Stomach (tissue), 9 donors: ENCODE data around the gene DLG5. TPM values are rescaled to one million over a fixed set of nuclear protein-coding genes. Genes with fewer than 3 reads are reported as not detected.

Experiments
- DNase-seq, 2 donors: peaks; one replicate each; pipeline versions ENCODE4 v3.0.0 to v3.0.0-alpha.2; 2013 to 2019
- H3K27ac ChIP-seq, 5 donors: fragments of 200-600 bp in 4 of 5; sonication (generic) in 4 of 5; one replicate each; pipeline ENCODE4 v1.5.1; 2013 to 2019; ENCODE audit warnings: mild to moderate bottlenecking in 1 of 5, moderate library complexity in 1 of 5
- H3K27me3 ChIP-seq, 3 donors: fragments of 200-600 bp; sonication (generic); one replicate each; pipeline ENCODE4 v1.5.1; 2017 to 2019; ENCODE audit warnings: mixed run types in 1 of 3
- H3K36me3 ChIP-seq, 4 donors: fragments of 200-600 bp; sonication (generic); 1 replicate in 3 of 4; 2 replicates in 1 of 4; pipeline ENCODE4 v1.5.1; 2016 to 2019
- H3K4me1 ChIP-seq, 4 donors: fragments of 200-600 bp; sonication (generic); one replicate each; pipeline ENCODE4 v1.5.1; 2016 to 2019
- H3K4me3 ChIP-seq, 4 donors: fragments of 200-600 bp; sonication (generic) in 3 of 4; one replicate each; pipeline ENCODE4 v1.5.1; 2016 to 2019; ENCODE audit warnings: mild to moderate bottlenecking in 1 of 4
- H3K9me3 ChIP-seq, 4 donors: fragments of 200-600 bp; sonication (generic); one replicate each; pipeline ENCODE4 v1.5.1; 2016 to 2019
- EP300 ChIP-seq: sonication (generic); formaldehyde crosslinking; IDR thresholded peaks from one replicate; pipeline ENCODE4 v1.6.1; 2017; ENCODE audit warnings: antibody characterized with exemption
- POLR2A ChIP-seq, 4 donors: fragments of 450-650 bp; IDR thresholded peaks; one replicate each; pipeline ENCODE4 v1.6.1; 2016; ENCODE audit warnings: antibody characterized with exemption in 4 of 4, control low read depth in 2 of 4, mild to moderate bottlenecking in 1 of 4, moderate library complexity in 1 of 4
- POLR2AphosphoS5 ChIP-seq, 3 donors: sonication (generic); formaldehyde crosslinking; IDR thresholded peaks; one replicate each; pipeline ENCODE4 v1.6.1; 2016; ENCODE audit warnings: antibody characterized with exemption in 3 of 3
- WGBS, 5 donors: extraction: QIAGEN DNeasy Blood & Tissue Kit in 3 of 5; methylation state at CpG; one replicate each; pipeline versions ENCODE4 v1.1.5 to v1.1.7; 2013 to 2018; 5-methylcytosine and 5-hydroxymethylcytosine counted together
- intact Hi-C: fragments of 100-400 bp; cut with DNase I; formaldehyde crosslinking; loops from one replicate; pipeline ENCODE4 v1.15.1; 2023; ENCODE audit warnings: low total_unique reads
- polyA plus RNA-seq, 3 donors: library from polyadenylated mRNA; stranded (reverse); fragments of 200-250 nt; gene quantifications; one replicate each; pipeline ENCODE4 v1.2.3, GENCODE V29; 2013
- total RNA-seq, 5 donors: library from RNA; depleted of rRNA; stranded (reverse); fragments of >200 nt; gene quantifications; one replicate each; pipeline versions ENCODE4 v1.1.0 to v1.2.3, GENCODE V29; 2014 to 2016
- TF ChIP-seq, protein P1 (sequence below), 7 experiments: fragments of 450-650 bp in 4 of 7; fragments of 200-600 bp in 3 of 7; sonication (generic) in 3 of 7; IDR thresholded peaks; one replicate each; pipeline ENCODE4 v1.5.1; 2016 to 2019; ENCODE audit warnings: antibody characterized with exemption in 7 of 7, control low read depth in 2 of 7, mild to moderate bottlenecking in 1 of 7
- donor health status: healthy with polysubstance abuse.
- donor health status: Bipolar disorder and iron deficiency.
- donor health status: healthy.

The DLG5 gene
- total and polyA plus RNA-seq, 8 donors, result 9.2 to 134 (median 32.7) TPM

DNA sequence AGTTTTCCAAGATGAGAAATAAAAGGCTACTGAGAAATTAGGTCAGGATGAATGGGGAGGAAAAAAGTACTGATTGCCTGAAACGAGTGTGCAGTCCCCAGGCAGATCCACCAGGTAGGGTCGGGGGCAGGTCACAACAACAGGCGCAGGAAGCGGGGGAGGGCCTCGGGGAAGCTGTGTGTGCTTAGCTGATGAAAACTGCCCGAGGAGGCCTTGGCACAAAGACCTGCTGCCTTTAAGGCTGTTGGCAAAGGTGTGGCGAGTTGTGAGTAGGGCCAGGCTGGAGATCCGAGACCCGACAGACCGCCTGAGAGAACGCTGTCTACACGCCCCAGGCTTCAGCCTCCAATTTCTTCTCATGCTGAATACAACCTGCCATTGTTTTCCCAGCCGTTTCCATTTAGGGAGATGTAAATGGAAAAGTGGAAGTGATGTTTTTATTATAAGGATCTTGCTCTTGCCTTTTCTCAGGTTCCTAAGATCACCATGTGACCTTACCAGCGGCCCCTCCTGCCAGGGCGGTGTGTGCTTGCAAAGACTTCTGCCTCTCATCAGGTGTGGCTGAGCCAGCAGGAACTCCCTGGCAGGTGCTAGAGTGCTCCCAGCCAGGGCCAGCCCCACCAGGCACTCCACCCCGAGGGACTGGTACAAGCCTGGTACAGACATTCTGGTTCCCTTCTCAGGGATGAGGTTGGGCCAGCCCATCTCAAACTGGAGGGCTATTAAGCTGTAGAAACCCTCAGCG, 60.8 kb downstream of the DLG5 start:
- DNase-seq, result peak; percentile 54 to 62
- no peak overlapping the region for H3K4me3 ChIP-seq
- peaks cover 7 to 29% (median 18%) of the 10 kb centered on the region in 4 donors for H3K36me3 ChIP-seq
- intact Hi-C loops, result no loop called here
- H3K27me3 ChIP-seq, result no peaks in the 10 kb centered on the region
- no peaks in the 10 kb centered on the region for H3K9me3 ChIP-seq
- peak overlapping the region in 3 of 5 donors; percentile 8 to 39 (median 38) for H3K27ac ChIP-seq
- WGBS, 5 donors, result 31 to 49% (median 41%) methylated on average over 17 of the region's 17 CpGs
- H3K4me1 ChIP-seq, result peaks cover 0 to 56% (median 34%) of the 10 kb centered on the region in 4 donors
- TF ChIP-seq, protein P1, sequence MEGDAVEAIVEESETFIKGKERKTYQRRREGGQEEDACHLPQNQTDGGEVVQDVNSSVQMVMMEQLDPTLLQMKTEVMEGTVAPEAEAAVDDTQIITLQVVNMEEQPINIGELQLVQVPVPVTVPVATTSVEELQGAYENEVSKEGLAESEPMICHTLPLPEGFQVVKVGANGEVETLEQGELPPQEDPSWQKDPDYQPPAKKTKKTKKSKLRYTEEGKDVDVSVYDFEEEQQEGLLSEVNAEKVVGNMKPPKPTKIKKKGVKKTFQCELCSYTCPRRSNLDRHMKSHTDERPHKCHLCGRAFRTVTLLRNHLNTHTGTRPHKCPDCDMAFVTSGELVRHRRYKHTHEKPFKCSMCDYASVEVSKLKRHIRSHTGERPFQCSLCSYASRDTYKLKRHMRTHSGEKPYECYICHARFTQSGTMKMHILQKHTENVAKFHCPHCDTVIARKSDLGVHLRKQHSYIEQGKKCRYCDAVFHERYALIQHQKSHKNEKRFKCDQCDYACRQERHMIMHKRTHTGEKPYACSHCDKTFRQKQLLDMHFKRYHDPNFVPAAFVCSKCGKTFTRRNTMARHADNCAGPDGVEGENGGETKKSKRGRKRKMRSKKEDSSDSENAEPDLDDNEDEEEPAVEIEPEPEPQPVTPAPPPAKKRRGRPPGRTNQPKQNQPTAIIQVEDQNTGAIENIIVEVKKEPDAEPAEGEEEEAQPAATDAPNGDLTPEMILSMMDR (IDR thresholded peaks at IDR 0.05), result no peak

DNA sequence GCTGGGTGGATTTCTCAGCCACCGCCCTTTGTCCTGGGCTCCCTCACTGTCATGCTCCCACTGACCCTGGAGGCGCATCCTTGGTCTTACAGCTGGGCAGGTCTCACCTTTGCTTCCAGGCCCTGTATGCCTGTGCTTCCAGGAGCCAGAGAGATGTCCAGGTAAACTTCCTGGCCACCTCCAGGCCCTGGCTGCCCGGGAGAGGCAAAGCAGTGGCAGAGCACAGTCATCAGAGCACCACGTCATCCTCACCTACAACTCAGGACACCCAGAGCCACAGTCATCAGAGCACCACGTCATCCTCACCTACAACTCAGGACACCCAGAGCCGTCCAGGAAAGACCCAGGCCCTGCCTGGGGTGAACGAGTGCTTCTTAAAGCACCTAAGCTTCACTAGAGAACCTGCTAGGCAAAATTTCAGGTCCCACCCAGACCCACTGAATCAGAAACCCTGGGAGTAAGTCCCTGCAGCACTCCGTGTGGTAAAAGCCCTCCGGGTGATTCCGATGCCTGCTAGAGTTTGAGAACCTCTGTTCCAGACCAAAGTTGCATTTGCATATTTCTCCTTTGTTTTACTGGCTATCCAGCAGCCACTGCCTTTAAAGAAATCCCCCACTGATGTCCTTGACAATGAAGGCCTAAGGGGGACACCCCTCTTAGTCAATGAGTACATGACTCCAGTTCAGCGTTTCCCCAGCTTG, 62.3 kb downstream of the DLG5 start:
- DNase-seq, result no peak
- H3K27me3 ChIP-seq, result no peaks in the 10 kb centered on the region
- TF ChIP-seq POLR2A (IDR thresholded peaks at IDR 0.05), result no peak
- TF ChIP-seq EP300, result no peak
- TF ChIP-seq, protein P1 (IDR thresholded peaks at IDR 0.05), result no peak
- no peak for TF ChIP-seq POLR2AphosphoS5 (IDR thresholded peaks at IDR 0.05)
- WGBS, 5 donors, result 90 to 97% (median 93%) methylated on average over 8 to 11 of the region's 11 CpGs
- intact Hi-C loops, result no loop called here
- no peak overlapping the region for H3K4me3 ChIP-seq
- H3K9me3 ChIP-seq, result no peaks in the 10 kb centered on the region
- H3K4me1 ChIP-seq, result peaks cover 0 to 42% (median 28%) of the 10 kb centered on the region in 4 donors
- peak overlapping the region in 1 of 5 donors; percentile 47 for H3K27ac ChIP-seq
- peaks cover 7 to 32% (median 20%) of the 10 kb centered on the region in 4 donors for H3K36me3 ChIP-seq

DNA sequence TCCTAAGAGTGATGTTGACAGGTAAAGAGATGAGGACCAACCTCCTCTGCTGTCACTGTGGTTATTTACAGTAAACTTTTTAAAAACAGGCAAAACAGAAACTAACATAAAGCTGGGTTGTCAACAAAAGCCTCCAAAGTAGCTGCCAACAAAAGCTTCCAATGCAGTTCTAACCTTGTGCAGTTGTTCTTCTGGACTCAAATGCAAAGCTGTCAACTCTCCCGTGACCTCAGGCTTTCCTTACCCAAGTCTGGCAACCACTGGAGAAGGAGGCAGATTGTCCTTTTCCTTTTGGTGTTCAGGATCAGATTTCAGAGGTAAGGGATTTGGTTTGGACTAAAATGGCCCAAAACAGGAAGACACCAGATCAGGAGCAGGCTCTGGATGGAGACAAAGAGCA, 63.1 kb downstream of the DLG5 start:
- intact Hi-C loops, result no loop called here
- Histone ChIP-seq H3K4me1 (peaks cover 0 to 36% (median 28%) of the 10 kb centered on the region in 4 donors), H3K27ac (peak overlapping the region in 1 of 5 donors; percentile 47), H3K27me3 (no peaks in the 10 kb centered on the region), H3K4me3 (no peak overlapping the region), H3K36me3 (peaks cover 7 to 31% (median 19%) of the 10 kb centered on the region in 4 donors), H3K9me3 (no peaks in the 10 kb centered on the region)
- TF ChIP-seq EP300 (no peak), POLR2AphosphoS5 (IDR thresholded peaks at IDR 0.05) (no peak), POLR2A (IDR thresholded peaks at IDR 0.05) (no peak)
- TF ChIP-seq, protein P1 (IDR thresholded peaks at IDR 0.05), result no peak
- WGBS, 5 donors, result 63 to 90% (median 80%) methylated on average over 1 of the region's 1 CpG
- DNase-seq, result no peak

DNA sequence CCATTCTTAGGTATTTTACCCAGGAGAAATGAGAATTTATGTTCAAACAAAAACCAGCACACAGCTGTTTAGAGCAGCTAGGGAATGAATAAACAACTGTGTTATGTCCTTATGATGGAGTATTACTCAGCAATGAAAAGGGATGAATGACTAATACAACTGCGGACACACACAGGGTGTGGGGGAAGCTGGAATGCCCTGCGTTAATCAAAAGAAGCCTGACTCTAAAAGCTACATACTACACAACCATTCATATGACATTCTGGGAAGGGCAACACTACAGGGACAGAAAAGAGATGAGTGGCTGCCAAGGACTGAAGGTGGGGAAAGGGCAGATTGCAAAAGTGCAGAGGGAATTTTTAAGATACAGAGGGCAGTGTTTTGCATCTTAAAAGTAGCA, 64.0 kb downstream of the DLG5 start:
- WGBS, 5 donors, result 83 to 93% (median 88%) methylated on average over 2 of the region's 2 CpGs
- TF ChIP-seq POLR2AphosphoS5 (IDR thresholded peaks at IDR 0.05) (no peak), EP300 (no peak)
- TF ChIP-seq, protein P1 (IDR thresholded peaks at IDR 0.05), result no peak
- peaks cover 0 to 37% (median 28%) of the 10 kb centered on the region in 4 donors for H3K4me1 ChIP-seq
- H3K27ac ChIP-seq, result no peak overlapping the region
- H3K4me3 ChIP-seq, result no peak overlapping the region
- H3K9me3 ChIP-seq, result no peaks in the 10 kb centered on the region
- H3K36me3 ChIP-seq, result peaks cover 6 to 23% (median 15%) of the 10 kb centered on the region in 4 donors
- intact Hi-C loops, result no loop called here
- H3K27me3 ChIP-seq, result no peaks in the 10 kb centered on the region
- no peak for DNase-seq
